HuH-7 (cell line): Measurements from ENCODE around the gene KIAA1671.

ENCODE experiments used
- DNase-seq: peaks from one replicate; pipeline ENCODE4 v3.0.0; 2011; ENCODE audit warnings: low spot score

The KIAA1671 gene

DNA sequence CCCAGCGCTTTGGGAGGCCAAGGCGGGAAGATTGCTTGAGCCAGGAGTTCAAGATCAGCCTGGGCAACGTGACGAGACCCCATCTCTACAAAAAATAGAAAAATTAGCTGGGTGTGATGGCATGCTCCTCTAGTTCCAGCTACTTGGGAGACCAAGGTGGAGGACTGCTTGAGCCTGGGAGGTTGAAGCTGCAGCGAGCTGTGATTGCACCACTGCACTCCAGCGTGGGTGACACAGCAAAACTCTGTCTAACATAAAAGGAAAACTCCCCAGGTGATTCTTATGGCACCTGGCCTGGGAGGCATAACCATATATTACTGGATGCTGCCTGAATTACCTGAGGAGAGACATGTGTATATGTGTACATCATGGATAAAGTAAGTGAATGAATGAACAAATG, 29.1 kb downstream of the KIAA1671 start:
- DNase-seq = no peak

GRCh38 chr22:24982301-24983056, 30.0 kb downstream of the KIAA1671 start:
- DNase-seq = no peak

DNA sequence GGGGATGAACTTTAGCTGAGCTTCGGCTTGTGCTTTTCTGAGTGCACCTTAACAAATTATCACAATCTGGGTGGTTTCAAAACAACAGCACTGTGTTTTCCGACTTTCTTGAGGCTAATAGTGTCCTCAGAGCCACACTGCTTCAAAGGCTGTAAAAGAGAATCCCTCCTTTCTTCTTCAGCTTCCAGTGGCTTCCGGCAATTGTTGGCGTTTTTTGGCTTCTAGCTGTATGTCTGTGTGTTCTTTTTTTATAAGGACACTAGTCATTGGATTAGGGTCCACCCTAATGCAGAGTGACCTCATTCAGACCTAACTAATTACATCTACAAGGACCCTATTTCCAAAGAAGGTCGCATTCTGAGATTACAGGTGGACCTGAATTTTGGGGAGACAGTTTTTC, 30.6 kb downstream of the KIAA1671 start:
- DNase-seq = no peak

DNA sequence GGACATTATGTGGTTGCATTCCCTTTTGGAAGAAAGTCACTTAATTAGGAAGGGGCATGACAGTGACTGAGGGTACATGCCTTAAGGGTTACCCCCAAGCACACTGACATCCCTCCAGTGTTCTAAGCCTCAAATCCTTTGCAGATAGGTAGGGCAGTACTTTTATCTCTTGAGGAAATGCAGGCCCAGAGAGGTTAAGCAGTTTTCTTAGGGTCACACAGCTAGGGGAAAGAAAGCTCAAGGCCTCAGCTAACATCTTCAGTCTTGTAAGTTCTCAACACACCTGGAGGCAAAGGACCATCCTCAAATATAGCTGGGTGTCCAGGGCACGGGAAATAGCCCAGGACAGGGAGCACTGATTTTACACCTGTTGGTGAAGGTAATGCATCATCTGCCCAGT, 31.6 kb downstream of the KIAA1671 start:
- DNase-seq = no peak

- no peak for DNase-seq
These were observed 33.3 kb downstream of the KIAA1671 start for GRCh38 chr22:24985826-24986214.

- no peak for DNase-seq
These were observed 34.3 kb downstream of the KIAA1671 start for GRCh38 chr22:24986816-24987215.

GRCh38 chr22:24989135-24989534, 36.6 kb downstream of the KIAA1671 start:
- DNase-seq = no peak

DNA sequence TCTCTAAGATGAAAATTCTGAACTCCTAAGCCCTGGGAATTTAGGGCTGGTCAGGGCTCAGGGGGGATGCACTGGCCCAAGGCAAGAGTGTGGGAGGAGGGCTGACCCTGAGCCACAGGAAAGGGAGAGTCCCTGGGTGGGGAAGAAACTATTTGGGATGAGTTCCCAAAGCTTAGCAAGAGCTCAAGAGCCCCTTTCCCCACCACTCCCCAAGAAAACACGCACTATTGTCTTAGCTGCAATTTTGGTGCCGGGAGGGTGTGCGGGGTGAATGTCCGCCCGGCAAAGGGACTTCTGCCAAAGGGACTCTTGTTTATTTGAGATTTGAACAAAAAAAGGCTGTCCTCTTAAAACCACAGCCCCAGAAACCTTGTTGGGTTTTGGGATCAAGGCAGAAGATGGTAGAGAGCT, 37.0 kb downstream of the KIAA1671 start:
- DNase-seq = no peak

DNA sequence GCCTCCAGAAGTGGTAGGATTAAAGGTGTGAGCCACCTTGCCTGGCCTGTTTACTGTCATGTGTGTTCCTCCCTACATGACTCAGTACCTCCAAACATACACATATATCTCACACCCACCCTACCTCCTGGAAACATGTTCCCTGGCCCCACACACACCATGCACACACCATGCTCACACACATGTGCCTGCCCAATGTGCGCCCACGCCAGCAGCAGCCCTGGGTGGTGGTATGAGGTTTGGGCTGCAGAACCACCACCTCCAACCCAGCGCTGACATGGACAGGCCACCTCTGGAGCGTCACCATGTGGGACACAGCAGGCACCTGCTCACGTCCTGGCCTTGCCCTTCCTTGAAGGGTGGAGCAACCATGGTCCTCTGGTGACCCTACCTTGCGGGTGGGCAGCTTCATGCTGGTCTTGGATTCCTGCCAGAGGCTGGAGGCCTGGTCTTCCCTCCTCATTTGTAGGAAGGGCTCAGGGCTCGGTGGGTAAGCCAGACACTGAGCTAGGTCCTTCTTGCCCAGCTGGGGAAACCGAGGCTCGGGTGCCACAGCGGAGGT, 37.9 kb downstream of the KIAA1671 start:
- DNase-seq = no peak

- DNase-seq = no peak
These were observed 40.4 kb downstream of the KIAA1671 start for GRCh38 chr22:24992946-24993345.

DNA sequence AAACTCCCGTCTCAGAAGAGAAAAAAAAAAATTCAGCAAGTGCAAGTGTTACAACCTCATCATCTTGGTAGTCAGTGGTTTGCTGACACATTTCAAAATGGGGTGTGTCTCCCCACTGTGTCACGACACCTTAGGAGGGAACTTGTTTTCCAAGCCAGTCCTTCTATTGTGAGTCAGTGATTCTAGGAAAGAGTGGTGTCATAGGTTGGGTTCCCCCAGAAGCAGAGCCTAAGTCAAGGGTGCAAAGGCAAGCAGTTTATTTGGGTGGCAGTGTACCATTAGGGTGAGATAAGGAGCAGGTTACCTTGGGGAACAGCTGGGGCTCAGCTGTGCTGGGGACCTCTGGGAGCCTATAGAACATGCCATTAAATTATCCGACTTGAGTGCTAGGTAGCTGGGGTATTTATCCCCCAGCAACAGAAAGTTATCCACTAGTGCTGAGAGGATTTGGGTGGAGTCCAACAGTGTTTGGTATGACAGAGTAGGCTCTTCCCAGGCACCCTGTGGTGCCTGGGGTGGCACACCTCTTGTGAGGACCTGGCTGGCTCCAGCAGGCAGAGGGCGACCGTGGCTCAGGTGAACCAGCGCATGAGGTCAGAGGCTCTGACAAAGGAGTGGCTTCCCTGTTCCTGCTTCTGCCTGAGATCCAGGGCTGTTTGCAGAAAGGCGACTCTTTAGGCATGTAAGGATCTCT, 41.7 kb downstream of the KIAA1671 start:
- DNase-seq = no peak

GRCh38 chr22:24995649-24996180, 43.2 kb downstream of the KIAA1671 start:
- DNase-seq = no peak

DNA sequence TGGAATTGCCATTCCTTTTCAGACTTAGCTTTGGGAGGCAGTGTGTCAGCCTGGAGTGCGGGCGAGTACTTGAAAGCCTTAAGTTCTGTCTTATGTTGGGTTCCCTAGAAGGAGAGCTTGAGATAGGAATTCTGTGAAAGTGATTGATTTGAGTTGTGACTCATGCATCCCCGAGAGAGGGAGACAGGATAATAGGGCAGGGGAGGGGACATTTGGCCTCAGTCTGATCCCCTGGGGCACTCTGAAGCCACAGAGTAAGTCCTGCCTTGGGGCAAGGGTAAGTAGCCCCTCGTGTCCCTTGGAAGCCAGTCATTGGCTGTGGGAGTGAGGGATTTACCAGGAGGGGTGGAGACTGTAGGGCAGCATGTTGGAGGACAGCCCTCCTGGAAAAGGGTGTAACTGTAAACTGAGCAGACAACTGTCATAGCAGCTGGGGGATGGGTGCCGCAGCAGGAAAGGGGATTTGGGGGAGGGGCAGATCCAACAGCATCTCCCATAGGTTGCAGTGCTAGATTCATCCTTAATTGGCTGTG, 44.0 kb downstream of the KIAA1671 start:
- DNase-seq = no peak

DNA sequence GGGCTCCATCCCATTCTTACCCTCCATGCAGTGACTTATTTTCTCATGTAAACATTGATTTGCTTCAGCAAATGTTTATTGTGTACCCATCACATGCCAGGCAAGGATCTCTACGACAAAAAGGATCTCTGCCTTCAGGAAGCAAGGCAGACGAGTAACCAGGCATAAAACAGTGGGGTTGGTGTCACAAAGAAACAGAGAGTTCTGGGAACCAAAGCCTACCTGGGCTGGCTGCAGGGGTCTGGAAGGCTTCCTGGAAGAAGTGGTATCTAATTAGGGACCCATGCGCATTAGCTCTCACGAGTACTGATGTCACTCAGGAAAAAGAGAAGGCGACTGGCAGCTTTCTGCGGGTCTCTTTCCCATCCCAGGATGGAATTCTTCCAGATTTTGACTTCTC, 44.5 kb downstream of the KIAA1671 start:
- DNase-seq = no peak

GRCh38 chr22:25000686-25001085, 48.2 kb downstream of the KIAA1671 start:
- DNase-seq = no peak

DNA sequence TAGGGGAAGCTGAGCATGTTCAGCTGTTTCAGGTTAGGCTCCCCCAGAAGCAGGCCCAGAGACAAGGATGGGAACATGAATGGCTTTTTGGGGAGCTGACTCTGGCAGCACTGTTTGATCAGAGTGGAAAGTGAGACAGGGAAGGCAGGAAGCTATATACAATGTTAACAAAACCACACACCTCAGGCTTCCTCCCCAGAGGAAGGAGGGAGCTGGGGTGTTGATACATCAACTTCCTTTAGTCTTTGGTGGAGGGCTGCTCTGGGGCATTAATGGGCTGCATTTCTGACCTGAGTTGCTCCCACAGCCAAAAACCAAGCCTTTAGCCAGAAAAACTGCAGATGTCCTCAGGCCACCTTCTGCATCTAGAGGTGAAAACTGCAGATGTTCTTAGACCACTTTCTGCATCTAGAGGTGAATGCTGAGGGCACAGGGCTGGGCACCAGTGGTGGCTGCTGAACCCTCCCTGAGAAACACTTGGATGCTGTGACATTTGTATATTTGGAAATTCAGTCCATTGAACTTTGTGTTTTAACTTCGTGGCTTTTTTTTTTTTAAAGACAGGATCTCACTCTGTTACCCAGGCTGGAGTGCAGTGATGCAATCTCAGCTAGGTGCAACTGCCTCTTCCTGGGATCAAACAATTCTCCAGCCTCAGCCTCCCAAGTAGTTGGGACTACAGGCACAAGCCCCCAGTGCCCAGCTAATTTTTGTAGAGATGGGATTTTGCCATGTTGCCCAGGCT, 49.9 kb downstream of the KIAA1671 start:
- DNase-seq = no peak

- no peak for DNase-seq
These were observed 53.8 kb downstream of the KIAA1671 start for GRCh38 chr22:25006354-25006753.

DNA sequence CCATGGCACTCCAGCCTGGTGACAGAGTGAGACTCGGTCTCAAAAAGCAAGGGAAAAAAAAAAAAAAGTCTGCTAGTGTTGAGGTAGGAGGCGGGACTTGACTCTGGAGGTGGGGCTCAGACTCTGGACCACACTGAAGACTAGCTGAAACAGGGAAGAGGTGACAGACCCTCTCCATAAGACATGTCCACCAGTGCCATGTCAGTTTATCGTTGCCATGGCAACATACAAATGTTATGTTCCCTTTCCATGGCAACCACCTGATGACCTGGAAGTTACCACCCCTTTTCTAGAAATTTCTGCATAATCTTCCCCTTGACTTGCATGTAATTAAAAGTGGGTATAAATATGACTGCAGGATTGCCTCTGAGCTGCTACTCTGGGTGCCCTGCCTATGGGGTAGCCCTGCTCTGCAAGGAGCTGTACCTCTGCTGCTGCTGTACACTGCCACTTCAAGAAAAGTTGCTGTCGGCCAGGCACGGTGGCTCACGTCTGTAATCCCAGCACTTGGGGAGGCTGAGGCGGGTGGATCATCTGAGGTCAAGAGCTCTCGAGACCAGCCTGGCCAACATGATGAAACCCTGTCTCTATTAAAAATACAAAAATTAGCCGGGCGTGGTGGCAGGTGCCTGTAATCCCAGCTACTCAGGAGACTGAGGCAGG, 55.1 kb downstream of the KIAA1671 start:
- DNase-seq = no peak

DNA sequence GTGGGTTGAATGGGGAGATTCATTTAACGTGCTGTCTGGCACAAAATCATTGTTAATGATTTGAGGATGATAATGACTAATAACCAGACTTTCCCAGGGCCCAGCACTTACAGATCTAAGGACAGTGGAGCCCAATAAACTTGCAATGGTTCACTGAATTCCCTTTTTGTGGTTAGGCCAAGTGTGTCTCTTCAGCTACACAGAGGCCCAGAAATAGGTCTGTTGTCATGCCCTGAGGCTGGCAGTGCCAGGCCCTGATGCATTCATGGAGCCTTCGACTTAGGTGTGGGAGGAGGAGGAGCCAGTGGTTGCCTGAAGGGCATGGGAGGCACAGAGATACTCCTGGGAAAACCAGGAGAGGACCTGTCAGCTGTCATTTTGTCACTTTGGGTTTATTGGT, 56.1 kb downstream of the KIAA1671 start:
- DNase-seq = no peak

- no peak for DNase-seq
These were observed 60.2 kb downstream of the KIAA1671 start for GRCh38 chr22:25012741-25013143.

DNA sequence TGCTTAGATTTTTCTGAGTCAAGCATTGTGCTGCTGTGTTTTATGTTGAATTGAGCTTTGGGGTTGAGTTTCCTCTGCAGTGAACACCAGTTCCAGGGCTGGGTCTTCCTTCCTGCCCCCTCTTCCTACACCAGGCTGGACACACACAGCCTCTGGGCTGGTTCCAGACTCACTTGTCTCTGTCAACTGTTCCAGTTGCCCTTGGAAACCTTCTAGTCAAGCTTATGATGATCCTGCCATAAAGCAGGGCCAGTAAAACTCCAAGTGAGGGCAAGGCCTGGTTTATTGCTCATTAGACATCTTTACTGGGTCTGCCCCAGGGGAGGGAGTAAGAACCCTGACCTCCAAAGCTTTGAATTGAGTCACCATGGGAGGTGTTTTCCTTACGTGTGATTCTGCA, 61.1 kb downstream of the KIAA1671 start:
- peak; percentile 56 for DNase-seq
